Measurements from ENCODE around the gene RAVER1. TPM values are rescaled to one million over a fixed set of nuclear protein-coding genes. Genes with fewer than 3 reads are reported as not detected.
"Not testable (repeated sequence)": the region's sequence is repeated elsewhere in the genome, so short reads cannot be mapped to it uniquely, and the experiment has no call there.

Gene RAVER1
- total and polyA plus RNA-seq, 2 donors (not counting 3 experiments of a cell fraction or from before 2014, with no cell fraction given) = 5.2 to 47.6 TPM

DNA sequence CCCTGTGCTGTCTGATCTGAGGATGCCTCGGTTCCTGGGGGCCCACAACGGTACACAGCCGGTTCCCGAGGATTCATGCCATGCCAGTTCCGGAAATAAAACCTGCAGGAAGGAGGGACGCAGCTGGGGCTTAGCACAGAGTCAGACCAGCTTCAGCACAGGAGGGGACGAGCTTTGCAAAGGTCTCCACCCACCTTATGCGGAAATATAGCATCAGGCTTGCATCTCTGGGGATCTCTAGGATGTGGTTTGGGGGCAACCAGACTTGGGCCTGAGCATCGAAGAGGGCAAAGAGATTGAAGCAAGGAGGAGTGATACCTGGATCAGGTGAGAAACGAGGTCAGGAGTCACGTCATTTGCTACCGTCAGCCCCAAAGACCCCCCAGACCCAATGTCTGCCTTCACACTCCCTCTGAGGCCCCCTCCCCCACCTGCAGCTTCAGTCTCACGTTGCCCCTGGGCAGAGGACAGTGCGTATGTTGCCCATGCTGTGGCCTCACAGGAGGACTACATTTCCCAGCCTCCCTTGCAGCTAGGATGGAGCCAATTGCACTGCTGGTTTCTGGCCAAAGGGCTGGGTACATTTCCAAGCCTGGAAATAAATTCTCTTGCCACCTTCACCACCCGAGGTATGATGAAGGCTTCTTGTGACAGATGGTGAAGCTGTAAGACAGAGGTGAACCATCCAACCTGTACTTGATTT, 34.9 kb upstream of the RAVER1 start:
- FAIRE-seq = no peak
- H3K4me2 ChIP-seq (ENCODE audit: insufficient read depth, low read length) = no peak overlapping the region
- no peak overlapping the region for H3K27ac ChIP-seq (ENCODE audit: insufficient read depth, low read depth, low read length)
- no peak for DNase-seq (ENCODE audit: low read depth, low spot score)
- CTCF ChIA-PET = interaction anchor here (1.0 to 1.8 kb wide), 2 partner anchors 12 to 20 kb away, joined by 3 to 4 read pairs; no protein-coding TSS in a partner anchor
- no peaks in the 10 kb centered on the region for H3K9me3 ChIP-seq (replicated peaks; ENCODE audit: control insufficient read depth, insufficient read depth, low read length)
- H3K36me3 ChIP-seq (ENCODE audit: control insufficient read depth in 2 of 2, extremely low read depth in 1 of 2, insufficient read depth in 2 of 2, low read length in 2 of 2) = peaks cover 6 to 33% of the 10 kb centered on the region in 2 experiments
- H3K9me1 ChIP-seq (replicated peaks; ENCODE audit: control insufficient read depth, extremely low read depth, insufficient read depth, low read length) = no peaks in the 10 kb centered on the region
- no peaks in the 10 kb centered on the region for H4K20me1 ChIP-seq (replicated peaks; ENCODE audit: control insufficient read depth, extremely low read depth, insufficient read depth, low read length)
- intact Hi-C loops (cut with micrococcal nuclease) (no loop called here), dilution Hi-C loops (cut with MboI; ENCODE audit: extremely low pct_ligation_motif_present, low sequenced_read_pairs) (no loop called here)
- no peaks in the 10 kb centered on the region for H3K79me2 ChIP-seq (ENCODE audit: control insufficient read depth, insufficient read depth, low read length)
- no peak for TF ChIP-seq FOS (IDR thresholded peaks at IDR 0.05; ENCODE audit: borderline replicate concordance, insufficient read depth, low read length)
- TF ChIP-seq GATA2 (IDR thresholded peaks at IDR 0.05; ENCODE audit: insufficient read depth, insufficient read length, low read depth, low read length) = no peak
- TF ChIP-seq POLR2AphosphoS5 (IDR thresholded peaks at IDR 0.05; ENCODE audit: insufficient read depth, low read depth, low read length) = no peak
- TF ChIP-seq JUN (IDR thresholded peaks at IDR 0.05; ENCODE audit: borderline replicate concordance, insufficient read depth, insufficient read length, low read depth) = no peak
- TF ChIP-seq EZH2 (IDR thresholded peaks at IDR 0.05; ENCODE audit: borderline replicate concordance, low read depth, low read length, severe bottlenecking) = no peak
- TF ChIP-seq, protein P1, sequence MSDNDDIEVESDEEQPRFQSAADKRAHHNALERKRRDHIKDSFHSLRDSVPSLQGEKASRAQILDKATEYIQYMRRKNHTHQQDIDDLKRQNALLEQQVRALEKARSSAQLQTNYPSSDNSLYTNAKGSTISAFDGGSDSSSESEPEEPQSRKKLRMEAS (IDR thresholded peaks at IDR 0.05; ENCODE audit: insufficient read depth, insufficient read length) = no peak
- TF ChIP-seq POLR2A (IDR thresholded peaks at IDR 0.05; ENCODE audit: low read depth, low read length) = no peak
- no peak for TF ChIP-seq MYC (IDR thresholded peaks at IDR 0.05; ENCODE audit: low read depth, low read length)
- TF ChIP-seq CTCF (IDR thresholded peaks at IDR 0.05; ENCODE audit: extremely low read depth in 1 of 2, insufficient read depth in 1 of 2, low read depth in 1 of 2, low read length in 2 of 2) = no peak
- POLR2A ChIA-PET = no interaction called here
- no peak overlapping the region for H3K4me3 ChIP-seq (replicated peaks in 1 of 3; ENCODE audit: insufficient read depth in 1 of 3, low read depth in 1 of 3, low read length in 3 of 3)
- BruUV-seq (replicated peaks) = no TSS peak
- H3K4me1 ChIP-seq (ENCODE audit: control insufficient read depth, extremely low read depth, insufficient read depth, low read length) = no peaks in the 10 kb centered on the region
- no peaks in the 10 kb centered on the region for H3K27me3 ChIP-seq (ENCODE audit: control insufficient read depth in 2 of 2, insufficient read depth in 2 of 2, low read length in 2 of 2)
- no peak overlapping the region for H3K9ac ChIP-seq (replicated peaks; ENCODE audit: extremely low read depth, insufficient read depth, low read length)
- no peak overlapping the region for H2AFZ ChIP-seq (ENCODE audit: low read depth, low read length)

- peaks cover 6 to 41% of the 10 kb centered on the region in 2 experiments for H3K36me3 ChIP-seq (ENCODE audit: control insufficient read depth in 2 of 2, extremely low read depth in 1 of 2, insufficient read depth in 2 of 2, low read length in 2 of 2)
- H3K27ac ChIP-seq (ENCODE audit: insufficient read depth, low read depth, low read length); H3K9ac ChIP-seq (replicated peaks; ENCODE audit: extremely low read depth, insufficient read depth, low read length); H3K9me3 ChIP-seq (replicated peaks; ENCODE audit: control insufficient read depth, insufficient read depth, low read length); DNase-seq (ENCODE audit: low read depth, low spot score); BruUV-seq (replicated peaks); H3K79me2 ChIP-seq (ENCODE audit: control insufficient read depth, insufficient read depth, low read length); dilution Hi-C loops (cut with MboI; ENCODE audit: extremely low pct_ligation_motif_present, low sequenced_read_pairs); H3K4me3 ChIP-seq (replicated peaks in 1 of 3; ENCODE audit: insufficient read depth in 1 of 3, low read depth in 1 of 3, low read length in 3 of 3); H3K9me1 ChIP-seq (replicated peaks; ENCODE audit: control insufficient read depth, extremely low read depth, insufficient read depth, low read length); H3K27me3 ChIP-seq (ENCODE audit: control insufficient read depth in 2 of 2, insufficient read depth in 2 of 2, low read length in 2 of 2); POLR2A ChIA-PET; H2AFZ ChIP-seq (ENCODE audit: low read depth, low read length); intact Hi-C loops (cut with micrococcal nuclease); FAIRE-seq; H4K20me1 ChIP-seq (replicated peaks; ENCODE audit: control insufficient read depth, extremely low read depth, insufficient read depth, low read length); H3K4me2 ChIP-seq (ENCODE audit: insufficient read depth, low read length); H3K4me1 ChIP-seq (ENCODE audit: control insufficient read depth, extremely low read depth, insufficient read depth, low read length): not testable (repeated sequence)
- CTCF ChIA-PET = interaction anchor here (0.9 to 1.8 kb wide), 2 partner anchors 11 to 117 kb away, joined by 3 to 4 read pairs; no protein-coding TSS in a partner anchor
Measured at GRCh38 chr19:10366950-10367512, 33.7 kb upstream of the RAVER1 start.

All from endothelial cell of umbilical vein (primary cell).